Activated B cell treated with CpG ODN at 0.5 μM for 24 hours (primary cell): ENCODE measurements around the gene ZNF324B. TPM values are rescaled to one million over a fixed set of nuclear protein-coding genes. Genes with fewer than 3 reads are reported as not detected.
A peak's percentile ranks its signal among the peaks of the same experiment; 100 is the strongest.

ENCODE experiments used
- ATAC-seq: fragments of 200-7000 bp; cut with Tn5 transposase; one replicate; pipeline ENCODE4 v1.10.0; 2021; ENCODE audit warnings: low read depth, mild to moderate bottlenecking, moderate library complexity
- CTCF ChIA-PET: fragments of 350-600 bp; sonication (Branson Sonifier 250); formaldehyde crosslinking; loops from one replicate; lab custom pipeline; 2021; ENCODE audit warnings: antibody characterized with exemption; lab: Charles Lee
- POLR2A ChIA-PET: fragments of 350-600 bp; sonication (Branson Sonifier 250); formaldehyde crosslinking; loops from one replicate; lab custom pipeline; 2021; ENCODE audit warnings: antibody characterized with exemption; lab: Charles Lee
- DNase-seq: peaks from one replicate; pipeline ENCODE4 v3.0.0; 2022
- H3K27ac Mint-ChIP-seq: one replicate; pipeline ENCODE4 v1.8.0; 2020; ENCODE audit warnings: mixed read lengths
- H3K27me3 Mint-ChIP-seq: one replicate; pipeline ENCODE4 v1.8.0; 2021; ENCODE audit warnings: mixed read lengths
- H3K36me3 Mint-ChIP-seq: one replicate; pipeline ENCODE4 v1.8.0; 2021; ENCODE audit warnings: low read depth, mixed read lengths
- H3K4me1 Mint-ChIP-seq: one replicate; pipeline ENCODE4 v1.8.0; 2021; ENCODE audit warnings: mixed read lengths
- H3K4me3 Mint-ChIP-seq: one replicate; pipeline ENCODE4 v1.8.0; 2020; ENCODE audit warnings: mild to moderate bottlenecking, mixed read lengths
- H3K9me3 Mint-ChIP-seq: one replicate; pipeline ENCODE4 v1.8.0; 2020; ENCODE audit warnings: mixed read lengths
- intact Hi-C: fragments of 100-400 bp; cut with micrococcal nuclease; formaldehyde crosslinking; loops from one replicate; pipeline ENCODE4 v1.15.1; 2024
- total RNA-seq: library from RNA; stranded (reverse); gene quantifications from 2 replicates; pipeline ENCODE4 v1.2.3, GENCODE V29; 2022
- TF ChIP-seq, protein P1 (sequence below): fragments of 200-600 bp; IDR thresholded peaks from one replicate; pipeline ENCODE4 v1.8.0; 2022; ENCODE audit warnings: antibody characterized with exemption, mild to moderate bottlenecking

ZNF324B gene
- total RNA-seq, 1 donor from 2014 or later = 11.7 TPM

DNA sequence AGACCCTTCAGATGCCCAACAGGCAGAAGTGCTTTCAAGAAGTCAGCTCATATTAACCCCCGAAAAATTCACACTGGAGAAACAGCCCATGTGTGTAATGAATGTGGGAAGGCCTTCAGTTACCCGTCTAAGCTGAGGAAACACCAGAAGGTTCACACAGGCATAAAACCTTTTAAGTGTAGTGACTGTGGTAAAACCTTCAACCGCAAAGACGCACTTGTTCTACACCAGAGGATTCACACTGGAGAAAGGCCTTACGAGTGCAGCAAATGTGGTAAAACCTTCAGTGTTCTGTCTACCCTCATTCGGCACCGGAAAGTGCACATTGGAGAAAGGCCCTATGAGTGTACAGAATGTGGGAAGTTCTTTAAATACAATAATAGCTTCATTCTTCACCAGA, 34.4 kb upstream of the ZNF324B start:
- Mint-ChIP-seq H3K27ac (no peak overlapping the region), H3K4me3 (no peak overlapping the region), H3K9me3 (no peaks in the 10 kb centered on the region), H3K27me3 (no peaks in the 10 kb centered on the region), H3K4me1 (no peaks in the 10 kb centered on the region), H3K36me3 (peaks cover 38% of the 10 kb centered on the region)
- ATAC-seq (no peak), DNase-seq (no peak)
- intact Hi-C loops = no loop called here
- TF ChIP-seq, protein P1, sequence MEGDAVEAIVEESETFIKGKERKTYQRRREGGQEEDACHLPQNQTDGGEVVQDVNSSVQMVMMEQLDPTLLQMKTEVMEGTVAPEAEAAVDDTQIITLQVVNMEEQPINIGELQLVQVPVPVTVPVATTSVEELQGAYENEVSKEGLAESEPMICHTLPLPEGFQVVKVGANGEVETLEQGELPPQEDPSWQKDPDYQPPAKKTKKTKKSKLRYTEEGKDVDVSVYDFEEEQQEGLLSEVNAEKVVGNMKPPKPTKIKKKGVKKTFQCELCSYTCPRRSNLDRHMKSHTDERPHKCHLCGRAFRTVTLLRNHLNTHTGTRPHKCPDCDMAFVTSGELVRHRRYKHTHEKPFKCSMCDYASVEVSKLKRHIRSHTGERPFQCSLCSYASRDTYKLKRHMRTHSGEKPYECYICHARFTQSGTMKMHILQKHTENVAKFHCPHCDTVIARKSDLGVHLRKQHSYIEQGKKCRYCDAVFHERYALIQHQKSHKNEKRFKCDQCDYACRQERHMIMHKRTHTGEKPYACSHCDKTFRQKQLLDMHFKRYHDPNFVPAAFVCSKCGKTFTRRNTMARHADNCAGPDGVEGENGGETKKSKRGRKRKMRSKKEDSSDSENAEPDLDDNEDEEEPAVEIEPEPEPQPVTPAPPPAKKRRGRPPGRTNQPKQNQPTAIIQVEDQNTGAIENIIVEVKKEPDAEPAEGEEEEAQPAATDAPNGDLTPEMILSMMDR = no peak
- ChIA-PET POLR2A (interaction anchor here (0.6 to 1.2 kb wide), 3 partner anchors 23 to 55 kb away, joined by 3 to 6 read pairs (median 3); partner anchors contain the start of genes ZNF132 and ZNF324B), CTCF (no interaction called here)

DNA sequence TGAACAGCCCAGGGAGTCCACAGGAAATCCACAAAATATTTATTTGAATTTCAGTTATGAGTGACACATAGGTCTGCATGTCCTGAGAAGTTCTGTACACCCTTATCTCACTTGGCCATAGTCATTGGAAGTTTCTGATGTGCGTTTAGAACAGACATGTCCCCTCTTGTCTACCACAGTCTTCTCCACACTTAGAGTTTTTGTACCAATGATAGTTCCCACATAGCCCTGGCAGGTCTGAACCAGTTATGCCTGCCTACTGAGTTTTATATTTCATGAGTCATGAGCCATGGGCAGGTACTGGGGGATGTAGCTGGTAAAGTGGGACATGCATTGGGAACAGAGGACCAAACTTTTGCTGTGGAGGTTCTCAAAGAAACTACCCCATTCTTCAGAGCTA, 22.8 kb upstream of the ZNF324B start:
- Mint-ChIP-seq H3K27me3 (no peaks in the 10 kb centered on the region), H3K4me3 (no peak overlapping the region), H3K4me1 (no peaks in the 10 kb centered on the region), H3K36me3 (peaks cover 29% of the 10 kb centered on the region), H3K9me3 (peaks cover 36% of the 10 kb centered on the region), H3K27ac (no peak overlapping the region)
- ATAC-seq (no peak), DNase-seq (no peak)
- CTCF ChIA-PET = no interaction called here
- intact Hi-C loops = no loop called here
- TF ChIP-seq, protein P1 = no peak
- POLR2A ChIA-PET = no interaction called here

DNA sequence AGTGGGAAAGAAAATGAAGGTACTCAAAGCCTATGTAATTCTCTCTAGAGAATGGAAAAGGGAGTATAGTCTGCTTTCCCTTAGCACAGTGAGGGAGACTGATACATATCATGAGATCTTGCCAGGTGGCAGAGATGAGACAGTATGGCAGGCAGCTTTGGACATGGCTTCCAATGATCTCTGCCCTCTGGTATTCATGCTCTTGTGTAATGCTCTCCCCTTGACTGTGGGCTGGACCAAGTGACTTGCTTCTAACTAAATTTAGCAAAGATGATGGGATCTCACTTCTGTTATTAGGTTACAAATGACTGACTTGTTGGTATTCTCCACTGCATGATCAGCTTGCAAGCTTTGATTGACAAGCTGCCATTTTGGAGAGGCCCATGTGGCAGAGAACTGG, 21.7 kb upstream of the ZNF324B start:
- DNase-seq = no peak
- Mint-ChIP-seq H3K27me3 (no peaks in the 10 kb centered on the region), H3K4me1 (no peaks in the 10 kb centered on the region), H3K9me3 (peaks cover 41% of the 10 kb centered on the region), H3K4me3 (no peak overlapping the region), H3K27ac (no peak overlapping the region), H3K36me3 (peaks cover 40% of the 10 kb centered on the region)
- CTCF ChIA-PET = no interaction called here
- intact Hi-C loops = no loop called here
- TF ChIP-seq, protein P1 = no peak
- ATAC-seq = no peak
- POLR2A ChIA-PET = no interaction called here

DNA sequence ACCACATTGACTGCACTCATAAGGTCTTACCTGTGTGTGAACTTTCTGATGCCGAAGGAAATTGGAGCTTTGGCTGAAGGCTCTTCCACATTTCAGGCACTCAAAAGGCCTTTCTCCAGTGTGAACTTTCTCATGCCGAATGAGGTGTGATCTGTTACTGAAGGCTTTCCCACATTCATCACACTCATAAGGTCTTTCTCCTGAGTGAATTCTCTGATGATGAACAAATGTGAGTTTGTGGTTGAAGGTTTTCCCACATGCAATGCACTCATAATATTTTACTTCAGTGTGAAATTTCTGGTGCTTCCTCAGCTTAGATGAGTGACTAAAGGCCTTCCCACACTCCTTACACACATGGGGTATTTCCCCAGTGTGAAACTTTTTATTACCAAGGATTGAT, 17.2 kb upstream of the ZNF324B start:
- Mint-ChIP-seq H3K36me3 (peaks cover 80% of the 10 kb centered on the region), H3K27me3 (no peaks in the 10 kb centered on the region), H3K4me3 (no peak overlapping the region), H3K27ac (no peak overlapping the region), H3K4me1 (peaks cover 7% of the 10 kb centered on the region), H3K9me3 (peaks cover 53% of the 10 kb centered on the region)
- no peak for ATAC-seq
- TF ChIP-seq, protein P1 = no peak
- intact Hi-C loops = no loop called here
- DNase-seq = no peak
- ChIA-PET CTCF (no interaction called here), POLR2A (no interaction called here)

DNA sequence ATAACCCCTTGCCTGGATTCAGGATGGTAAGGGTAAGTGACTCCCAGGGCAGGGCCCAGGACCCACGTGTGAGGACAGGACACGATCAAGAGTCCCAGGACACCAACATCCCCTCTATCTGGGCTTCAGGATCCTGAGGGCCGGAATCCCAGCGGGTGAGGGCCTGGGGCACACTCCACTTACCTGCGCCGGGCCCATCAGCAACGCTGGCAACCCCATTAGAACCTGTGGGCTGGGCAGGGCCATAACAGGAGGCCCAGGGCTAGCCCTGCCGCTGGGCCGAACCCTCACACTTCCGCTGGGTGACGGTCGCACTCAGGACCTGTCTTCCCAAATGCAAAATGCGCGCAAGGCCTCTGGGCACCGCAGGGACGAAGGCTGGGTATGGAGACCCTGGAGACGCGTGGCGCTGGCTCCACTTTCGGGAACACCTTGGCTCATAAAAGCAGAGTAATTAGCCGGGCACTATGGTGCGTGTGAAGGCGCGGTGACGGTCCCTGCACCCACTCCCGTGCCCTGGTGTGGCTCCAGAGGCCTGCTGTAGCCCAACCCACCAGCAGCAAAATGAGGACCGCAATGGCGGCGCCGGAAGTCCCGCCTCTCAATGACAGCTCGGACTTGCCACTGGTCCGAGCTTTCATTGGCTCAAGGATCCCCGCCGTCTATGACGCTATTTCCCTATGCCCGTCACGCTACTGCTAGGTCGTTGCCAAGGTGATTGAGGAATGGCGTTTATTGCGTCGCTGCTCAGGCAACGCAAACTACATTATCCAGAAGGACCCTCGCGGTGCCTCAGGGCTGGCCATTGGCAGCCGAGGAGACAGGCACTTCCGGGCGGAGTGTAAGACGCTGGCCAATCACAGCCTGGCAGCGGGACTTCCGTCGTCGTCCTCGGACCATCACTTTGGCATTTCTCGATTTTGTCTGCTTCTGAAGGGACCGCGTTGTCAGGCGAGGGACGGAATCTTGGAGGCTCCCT, 11.6 kb upstream of the ZNF324B start, which contains the start of gene ZNF132:
Gene ZNF132, minus strand, starts transcription at position 578 of the 979 bp plus-strand sequence. Its CDS starts 332 bp downstream, at position 246.
- POLR2A ChIA-PET = interaction anchor here (0.5 to 2.2 kb wide), 24 partner anchors 11 to 694 kb away, joined by 3 to 19 read pairs (median 4); partner anchors contain the start of genes CHMP2A, UBE2M, ZBTB45 and ZNF324B
- ATAC-seq (peak; percentile 97), DNase-seq (peak; percentile 88)
- CTCF ChIA-PET = interaction anchor here (1.2 kb wide), 1 partner anchor 81 kb away, joined by 4 read pairs; the partner anchor contains the start of gene ZBTB45
- peaks cover 4% of the 10 kb centered on the region for H3K27me3 Mint-ChIP-seq
- H3K4me1 Mint-ChIP-seq = peaks cover 20% of the 10 kb centered on the region
- intact Hi-C loops = loop anchor here (1.0 to 2.0 kb wide), 14 partner anchors 11 to 135 kb away; partner anchors contain the start of genes ERVK3-1, MZF1, RPS5 and ZBTB45
- H3K27ac Mint-ChIP-seq = peak within 1 kb of the TSS; percentile 97
- H3K9me3 Mint-ChIP-seq = peaks cover 42% of the 10 kb centered on the region
- TF ChIP-seq, protein P1 = no peak
- H3K4me3 Mint-ChIP-seq = peak within 1 kb of the TSS; percentile 96
- H3K36me3 Mint-ChIP-seq = peaks cover 51% of the 10 kb centered on the region
